ENCODE measurements around the gene TMEM273.

- no peak for TF ChIP-seq CTCF (IDR thresholded peaks at IDR 0.05)
- no peak for TF ChIP-seq POLR2A (IDR thresholded peaks at IDR 0.05)
These were observed 8.3 kb downstream of the TMEM273 start for GRCh38 chr10:49179699-49180443.

Measured in lower leg skin (tissue), 3 donors.